Hematopoietic multipotent progenitor cell treated with erythropoietin and hydrocortisone succinate and interleukin-3 and kit ligand, for 6 days (in vitro differentiated cells): ENCODE data around the gene C11orf68.

Experiments used
- DNase-seq: peaks from one replicate; pipeline ENCODE4 v3.0.0-alpha.2; 2015

Gene C11orf68

GRCh38 chr11:65870307-65870658 lies 48.6 kb downstream of the C11orf68 start:
- no peak for DNase-seq

- DNase-seq, result no peak
Measured at GRCh38 chr11:65869643-65870306, 49.1 kb downstream of the C11orf68 start.

GRCh38 chr11:65868907-65869306 lies 50.0 kb downstream of the C11orf68 start:
- no peak for DNase-seq

- DNase-seq, result peak; percentile 60
Measured at GRCh38 chr11:65868076-65868667, 50.7 kb downstream of the C11orf68 start.

GRCh38 chr11:65867284-65868071 lies 51.4 kb downstream of the C11orf68 start:
- peak; percentile 68 for DNase-seq
